NCI-H1694 treated with DMSO at 0.1 percent for 48 hours (cell line): ENCODE measurements around the gene AGRN.
"Not testable (repeated sequence)": the region's sequence is repeated elsewhere in the genome, so short reads cannot be mapped to it uniquely, and the experiment has no call there.

Source experiments
- DNase-seq: peaks from one replicate; lab custom pipeline; 2025; lab: John Stamatoyannopoulos, UW

The AGRN gene

GRCh38 chr1:1021010-1021919 is 1.3 kb downstream of the AGRN start:
- DNase-seq = no peak

GRCh38 chr1:1021920-1022259 is 2.0 kb downstream of the AGRN start:
- DNase-seq = no peak

GRCh38 chr1:1022302-1023009 is 2.5 kb downstream of the AGRN start:
- DNase-seq = no peak

GRCh38 chr1:1023700-1024099 is 3.8 kb downstream of the AGRN start:
- DNase-seq = no peak

GRCh38 chr1:1024149-1024770 is 4.3 kb downstream of the AGRN start:
- no peak for DNase-seq

GRCh38 chr1:1024771-1025699 is 5.1 kb downstream of the AGRN start:
- no peak for DNase-seq

GRCh38 chr1:1025730-1026129 is 5.8 kb downstream of the AGRN start:
- no peak for DNase-seq

- DNase-seq = no peak
Observed at GRCh38 chr1:1026599-1027413, 6.9 kb downstream of the AGRN start.

GRCh38 chr1:1027791-1028190 is 7.9 kb downstream of the AGRN start:
- no peak for DNase-seq

- not testable (repeated sequence) for DNase-seq
Observed at GRCh38 chr1:1030867-1031658, 11.1 kb downstream of the AGRN start.

- DNase-seq = no peak
Observed at GRCh38 chr1:1031659-1032235, 11.8 kb downstream of the AGRN start.

- peak; percentile 18 for DNase-seq
Observed at GRCh38 chr1:1032424-1032823, 12.5 kb downstream of the AGRN start.

- DNase-seq = peak; percentile 76
Observed at GRCh38 chr1:1033009-1033587, 13.2 kb downstream of the AGRN start.

GRCh38 chr1:1033731-1034438 is 14.0 kb downstream of the AGRN start:
- no peak for DNase-seq

- no peak for DNase-seq
Observed at GRCh38 chr1:1034439-1034781, 14.5 kb downstream of the AGRN start.

GRCh38 chr1:1035291-1035943 is 15.5 kb downstream of the AGRN start:
- DNase-seq = no peak

GRCh38 chr1:1037366-1038327 is 17.7 kb downstream of the AGRN start:
- no peak for DNase-seq
